Esophagus mucosa (tissue), 1 donor: ENCODE results near the gene FLAD1. TPM values are rescaled to one million over a fixed set of nuclear protein-coding genes. Genes with fewer than 3 reads are reported as not detected.

Source experiments
- ATAC-seq: fragments of 200-7000 bp; cut with Tn5 transposase; one replicate; pipeline ENCODE4 v1.9.1; 2020
- total RNA-seq: library from RNA; stranded (reverse); gene quantifications from one replicate; pipeline ENCODE4 v1.2.4, GENCODE V29; 2023
- donor health status: DM: yes; HTN: yes; CAD: no.

Gene FLAD1
- total RNA-seq, 1 donor from 2014 or later = 29.6 TPM

- ATAC-seq = no peak
Observed at GRCh38 chr1:155040358-155041093, 57.4 kb downstream of the FLAD1 start.

Other genes with a start within 250 kb of the FLAD1 start
- gene KCNN3, start 113.1 kb upstream of the FLAD1 start, total RNA-seq = 0.28 TPM
- gene PMVK, start 46.6 kb upstream of the FLAD1 start, total RNA-seq = 55.6 TPM
- gene PBXIP1, start 27.2 kb upstream of the FLAD1 start, total RNA-seq = 9.2 TPM
- gene PYGO2, start 21.6 kb upstream of the FLAD1 start, total RNA-seq = 17.3 TPM
- 68.0 TPM for gene SHC1, start 12.6 kb upstream of the FLAD1 start, total RNA-seq
- gene CKS1B, start 8.7 kb upstream of the FLAD1 start, total RNA-seq = 74.5 TPM
- gene LENEP, start 10.2 kb downstream of the FLAD1 start, total RNA-seq = not detected
- gene ZBTB7B, start 19.5 kb downstream of the FLAD1 start, total RNA-seq = 132 TPM
- gene DCST2, start 50.4 kb downstream of the FLAD1 start, total RNA-seq = 1.3 TPM
- 0.32 TPM for gene DCST1, start 50.5 kb downstream of the FLAD1 start, total RNA-seq
- gene ADAM15, start 68.0 kb downstream of the FLAD1 start, total RNA-seq = 167 TPM
- gene EFNA4, start 80.4 kb downstream of the FLAD1 start, total RNA-seq = 12.1 TPM
- 20.6 TPM for gene EFNA3, start 95.5 kb downstream of the FLAD1 start, total RNA-seq
- 40.9 TPM for gene EFNA1, start 144.5 kb downstream of the FLAD1 start, total RNA-seq
- 42.9 TPM for gene SLC50A1, start 152.5 kb downstream of the FLAD1 start, total RNA-seq
- gene DPM3, start 157.2 kb downstream of the FLAD1 start, total RNA-seq = 62.4 TPM
- gene KRTCAP2, start 190.0 kb downstream of the FLAD1 start, total RNA-seq = 111 TPM
- 0.12 TPM for gene TRIM46, start 190.5 kb downstream of the FLAD1 start, total RNA-seq
- gene THBS3, start 224.6 kb downstream of the FLAD1 start, total RNA-seq = 14.5 TPM
- gene MTX1, start 225.4 kb downstream of the FLAD1 start, total RNA-seq = 36.5 TPM